Smooth muscle cell (in vitro differentiated cells): ENCODE measurements around the gene VRK2. TPM values are rescaled to one million over a fixed set of nuclear protein-coding genes. Genes with fewer than 3 reads are reported as not detected.

Experiments
- DNase-seq: peaks from one replicate; lab custom pipeline; 2025; ENCODE audit not compliant: unreplicated experiment; lab: John Stamatoyannopoulos, UW
- H2AFZ ChIP-seq: fragments of 200-600 bp; sonication (generic); 2 replicates; pipeline ENCODE4 v1.6.0; 2016; ENCODE audit warnings: antibody characterized with exemption, low read depth, mild to moderate bottlenecking
- H3F3A ChIP-seq: fragments of 200-600 bp; sonication (generic); 2 replicates; pipeline ENCODE4 v1.6.0; 2017; ENCODE audit warnings: antibody characterized with exemption, low read depth
- H3K27ac ChIP-seq: fragments of 200-600 bp; sonication (generic); 2 replicates; pipeline ENCODE4 v1.5.1; 2016; ENCODE audit warnings: low read depth, mild to moderate bottlenecking
- H3K27me3 ChIP-seq: fragments of 200-600 bp; sonication (generic); 2 replicates; pipeline ENCODE4 v1.6.1; 2016; ENCODE audit warnings: low read depth, mild to moderate bottlenecking
- H3K36me3 ChIP-seq: fragments of 200-600 bp; sonication (generic); 2 replicates; pipeline ENCODE4 v1.5.1; 2016; ENCODE audit warnings: low read depth
- H3K4me1 ChIP-seq: fragments of 200-600 bp; sonication (generic); 2 replicates; pipeline ENCODE4 v1.5.1; 2016; ENCODE audit warnings: low read depth
- H3K4me2 ChIP-seq: fragments of 200-600 bp; sonication (generic); 2 replicates; pipeline ENCODE4 v1.6.0; 2016; ENCODE audit warnings: mild to moderate bottlenecking
- H3K4me3 ChIP-seq: fragments of 200-600 bp; sonication (generic); 2 replicates; pipeline ENCODE4 v1.5.1; 2016; ENCODE audit warnings: mild to moderate bottlenecking
- H3K79me2 ChIP-seq: fragments of 200-600 bp; sonication (generic); 2 replicates; pipeline ENCODE4 v1.6.0; 2016; ENCODE audit warnings: low read depth, mild to moderate bottlenecking
- H3K9ac ChIP-seq: fragments of 200-600 bp; sonication (generic); 2 replicates; pipeline ENCODE4 v1.6.0; 2016; ENCODE audit warnings: low read depth
- H3K9me3 ChIP-seq: fragments of 200-600 bp; sonication (generic); replicated peaks from 2 replicates; pipeline ENCODE4 v1.5.1; 2016; ENCODE audit warnings: low read depth
- H4K20me1 ChIP-seq: fragments of 200-600 bp; sonication (generic); 2 replicates; pipeline ENCODE4 v1.6.0; 2016; ENCODE audit warnings: low read depth
- WGBS: methylation state at CpG from one replicate; pipeline ENCODE4 v1.1.7; 2016; ENCODE audit warnings: low lambda C conversion rate; 5-methylcytosine and 5-hydroxymethylcytosine counted together
- polyA plus RNA-seq: library from polyadenylated mRNA; unstranded; fragments of >200 nt; fragmentation: Nextera tagmentation; extraction: Ambion mirVana; gene quantifications from 2 replicates; pipeline ENCODE4 v1.2.1, GENCODE V29; 2016
- total RNA-seq: library from RNA; depleted of rRNA; stranded (reverse); fragments of >200 nt; gene quantifications from 2 replicates; pipeline ENCODE4 v1.2.3, GENCODE V29; 2014
- TF ChIP-seq, protein P1 (sequence below): fragments of 200-600 bp; sonication (generic); IDR thresholded peaks from 2 replicates; pipeline ENCODE4 v1.5.1; 2017; ENCODE audit warnings: borderline replicate concordance, mild to moderate bottlenecking, antibody characterized with exemption; ENCODE audit not compliant: insufficient read depth, poor library complexity, severe bottlenecking

The VRK2 gene
- total and polyA plus RNA-seq, 2 experiments from 2014 or later: 22.2 to 35.5 TPM

DNA sequence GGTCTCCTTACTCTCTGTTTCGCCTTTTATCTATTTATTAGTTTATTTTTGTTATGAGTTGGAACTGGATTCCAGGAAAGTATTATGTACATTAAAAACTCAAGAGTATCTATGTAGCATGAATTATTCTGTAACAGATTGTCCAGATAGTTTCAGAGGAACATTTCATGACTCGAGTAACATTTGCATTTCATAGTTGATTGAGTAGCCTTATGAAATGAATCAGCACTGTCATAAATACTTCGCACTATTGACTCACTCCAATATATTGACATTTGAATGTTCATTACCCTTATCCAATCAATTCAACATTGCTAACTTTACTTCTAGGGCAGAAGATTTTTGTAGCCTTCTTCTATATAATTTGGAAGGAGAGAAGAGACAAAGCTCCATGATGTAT is 11.3 kb upstream of the VRK2 start:
- DNase-seq: no peak
- no peaks in the 10 kb centered on the region for H3K4me1 ChIP-seq
- H3K27me3 ChIP-seq: no peaks in the 10 kb centered on the region
- H3F3A ChIP-seq: no peaks in the 10 kb centered on the region
- no peaks in the 10 kb centered on the region for H4K20me1 ChIP-seq
- TF ChIP-seq, protein P1, sequence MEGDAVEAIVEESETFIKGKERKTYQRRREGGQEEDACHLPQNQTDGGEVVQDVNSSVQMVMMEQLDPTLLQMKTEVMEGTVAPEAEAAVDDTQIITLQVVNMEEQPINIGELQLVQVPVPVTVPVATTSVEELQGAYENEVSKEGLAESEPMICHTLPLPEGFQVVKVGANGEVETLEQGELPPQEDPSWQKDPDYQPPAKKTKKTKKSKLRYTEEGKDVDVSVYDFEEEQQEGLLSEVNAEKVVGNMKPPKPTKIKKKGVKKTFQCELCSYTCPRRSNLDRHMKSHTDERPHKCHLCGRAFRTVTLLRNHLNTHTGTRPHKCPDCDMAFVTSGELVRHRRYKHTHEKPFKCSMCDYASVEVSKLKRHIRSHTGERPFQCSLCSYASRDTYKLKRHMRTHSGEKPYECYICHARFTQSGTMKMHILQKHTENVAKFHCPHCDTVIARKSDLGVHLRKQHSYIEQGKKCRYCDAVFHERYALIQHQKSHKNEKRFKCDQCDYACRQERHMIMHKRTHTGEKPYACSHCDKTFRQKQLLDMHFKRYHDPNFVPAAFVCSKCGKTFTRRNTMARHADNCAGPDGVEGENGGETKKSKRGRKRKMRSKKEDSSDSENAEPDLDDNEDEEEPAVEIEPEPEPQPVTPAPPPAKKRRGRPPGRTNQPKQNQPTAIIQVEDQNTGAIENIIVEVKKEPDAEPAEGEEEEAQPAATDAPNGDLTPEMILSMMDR: no peak
- no peak overlapping the region for H3K4me2 ChIP-seq
- no peaks in the 10 kb centered on the region for H3K79me2 ChIP-seq
- 93% methylated on average over 3 of the region's 3 CpGs for WGBS
- no peak overlapping the region for H3K4me3 ChIP-seq
- no peaks in the 10 kb centered on the region for H3K36me3 ChIP-seq
- no peaks in the 10 kb centered on the region for H3K9me3 ChIP-seq
- H3K9ac ChIP-seq: no peak overlapping the region
- no peak overlapping the region for H2AFZ ChIP-seq
- no peak overlapping the region for H3K27ac ChIP-seq

DNA sequence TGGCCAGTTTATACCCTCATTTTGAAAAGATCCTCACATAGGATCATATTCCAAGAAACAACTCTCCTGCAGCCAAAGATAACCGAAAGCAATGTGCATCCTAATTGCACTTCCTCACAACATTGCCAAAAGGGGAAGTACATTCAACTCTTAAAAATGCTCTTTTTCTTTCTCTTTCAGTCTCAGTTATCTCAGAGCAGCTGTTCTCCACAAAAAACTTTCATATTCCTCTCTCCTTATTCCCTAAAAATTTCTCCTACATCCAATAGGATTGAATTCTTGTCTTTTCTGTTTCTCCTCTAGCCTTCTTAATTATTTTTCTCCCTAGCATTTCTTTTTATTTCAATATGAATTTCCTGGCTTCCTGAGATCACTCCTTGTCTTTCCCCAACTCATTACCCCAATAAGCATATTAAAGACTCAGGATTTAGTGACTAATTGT is 7.4 kb upstream of the VRK2 start:
- no peak overlapping the region for H2AFZ ChIP-seq
- 58% methylated on average over 1 of the region's 1 CpG for WGBS
- no peak for DNase-seq

DNA sequence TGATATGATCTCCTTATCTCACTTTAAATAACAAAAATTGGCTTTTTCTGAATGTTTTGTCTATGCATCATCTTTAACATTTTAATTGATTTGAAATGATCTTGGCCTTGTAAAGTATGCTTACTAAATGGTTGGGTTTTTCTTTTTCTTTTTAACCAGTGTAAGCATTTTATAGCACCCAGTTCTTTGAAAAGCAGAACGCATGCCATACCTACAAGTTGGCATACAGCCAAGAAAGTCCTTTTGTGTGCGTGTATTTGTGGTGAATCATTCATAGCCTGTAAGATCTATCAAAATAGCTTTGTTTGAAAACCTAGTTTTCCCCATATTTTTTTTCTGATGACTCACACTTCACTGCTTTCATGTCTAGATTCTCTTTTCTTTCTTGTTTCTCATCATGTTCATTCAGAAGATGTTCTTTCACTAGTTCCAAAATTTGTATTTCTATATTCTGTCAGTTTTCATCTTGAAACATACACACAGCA is 4.1 kb upstream of the VRK2 start:
- TF ChIP-seq, protein P1: no peak
- Histone ChIP-seq H3K79me2 (peaks cover 11% of the 10 kb centered on the region), H3K4me1 (peaks cover 11% of the 10 kb centered on the region), H3K27ac (peak overlapping the region; percentile 81), H3K4me3 (no peak overlapping the region), H3K9me3 (no peaks in the 10 kb centered on the region), H3F3A (no peaks in the 10 kb centered on the region), H4K20me1 (no peaks in the 10 kb centered on the region), H2AFZ (no peak overlapping the region), H3K9ac (no peak overlapping the region), H3K27me3 (no peaks in the 10 kb centered on the region), H3K36me3 (no peaks in the 10 kb centered on the region), H3K4me2 (peak overlapping the region; percentile 72)
- DNase-seq: no peak
- 26% methylated on average over 2 of the region's 2 CpGs for WGBS

More for the DNA sequence above, 7.4 kb upstream of the VRK2 start:
- Histone ChIP-seq H3K27me3 (no peaks in the 10 kb centered on the region), H3K4me3 (no peak overlapping the region), H3K9me3 (no peaks in the 10 kb centered on the region), H4K20me1 (no peaks in the 10 kb centered on the region), H3K36me3 (no peaks in the 10 kb centered on the region), H3K27ac (no peak overlapping the region), H3K79me2 (no peaks in the 10 kb centered on the region), H3K4me1 (no peaks in the 10 kb centered on the region), H3K9ac (no peak overlapping the region), H3K4me2 (no peak overlapping the region), H3F3A (no peaks in the 10 kb centered on the region)
- TF ChIP-seq, protein P1: no peak

DNA sequence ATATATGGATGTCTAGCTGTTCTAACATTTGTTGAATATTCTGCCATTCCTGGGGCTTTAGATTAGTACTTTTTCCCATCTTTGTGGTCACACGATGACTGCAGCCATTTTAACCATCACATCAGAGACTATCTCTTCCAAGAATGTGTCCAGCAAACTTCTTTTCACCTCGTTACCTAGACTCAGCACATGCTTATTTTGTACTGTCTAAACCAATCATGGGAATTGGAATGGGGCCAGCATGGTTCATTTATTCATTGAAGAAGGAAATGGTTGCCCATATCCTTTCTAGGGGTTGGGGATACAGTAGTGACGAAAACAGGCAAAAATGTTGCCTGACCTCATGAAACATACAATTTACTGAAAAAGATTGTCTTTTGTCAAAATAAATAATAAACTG is 2.5 kb upstream of the VRK2 start:
- Histone ChIP-seq H3K4me1 (peaks cover 16% of the 10 kb centered on the region), H4K20me1 (no peaks in the 10 kb centered on the region), H3K27ac (no peak overlapping the region), H3F3A (no peaks in the 10 kb centered on the region), H3K4me2 (no peak overlapping the region), H3K79me2 (peaks cover 27% of the 10 kb centered on the region), H3K9me3 (no peaks in the 10 kb centered on the region), H3K9ac (no peak overlapping the region), H3K36me3 (no peaks in the 10 kb centered on the region), H3K27me3 (no peaks in the 10 kb centered on the region), H3K4me3 (no peak overlapping the region), H2AFZ (no peak overlapping the region)
- no peak for DNase-seq
- TF ChIP-seq, protein P1: no peak
- WGBS: 81% methylated on average over 3 of the region's 3 CpGs
